H1 (cell line): ENCODE data around the gene LTB4R. TPM values are rescaled to one million over a fixed set of nuclear protein-coding genes. Genes with fewer than 3 reads are reported as not detected.

ENCODE experiments used
- BACH1 ChIP-seq: IDR thresholded peaks from 2 replicates; pipeline ENCODE4 v1.6.1; 2012; ENCODE audit warnings: low read length, improper control_type of control experiment
- CREB1 ChIP-seq: IDR thresholded peaks from 2 replicates; pipeline ENCODE4 v1.6.1; 2012; ENCODE audit warnings: inconsistent platforms
- CTCF ChIP-seq, 3 experiments: IDR thresholded peaks; 1 replicate in 2 of 3; 2 replicates in 1 of 3; pipeline versions ENCODE4 v1.5.1 to v1.6.1; 2011; ENCODE audit warnings: low read length in 3 of 3, mild to moderate bottlenecking in 3 of 3, inconsistent platforms in 2 of 3, low read depth in 1 of 3, moderate library complexity in 1 of 3; ENCODE audit not compliant: insufficient read depth in 1 of 3; ENCODE audit errors: control extremely low read depth in 1 of 3
- GTF2F1 ChIP-seq: IDR thresholded peaks from 2 replicates; pipeline ENCODE4 v1.6.1; 2012; ENCODE audit warnings: low read depth, low read length, improper control_type of control experiment, borderline replicate concordance
- POLR2A ChIP-seq, 2 experiments: IDR thresholded peaks; 1 replicate in 1 of 2; 2 replicates in 1 of 2; pipeline ENCODE4 v1.6.1; 2011; ENCODE audit warnings: low read depth in 2 of 2, low read length in 2 of 2, mild to moderate bottlenecking in 2 of 2; ENCODE audit errors: control extremely low read depth in 1 of 2
- POLR2AphosphoS5 ChIP-seq: IDR thresholded peaks from 2 replicates; pipeline ENCODE4 v1.6.1; 2011; ENCODE audit warnings: low read depth, low read length
- RAD21 ChIP-seq, 2 experiments: IDR thresholded peaks in 1 of 2; conservative IDR thresholded peaks in 1 of 2; 2 replicates each; pipeline ENCODE4 v1.6.1; 2011; ENCODE audit warnings: low read depth in 2 of 2, low read length in 2 of 2, improper control_type of control experiment in 1 of 2, inconsistent platforms in 1 of 2, mild to moderate bottlenecking in 1 of 2, moderate library complexity in 1 of 2
- TAF7 ChIP-seq: optimal IDR thresholded peaks from 2 replicates; pipeline ENCODE3; 2011; ENCODE audit warnings: low read depth, mild to moderate bottlenecking, inconsistent platforms, low read length, moderate library complexity, borderline replicate concordance
- polyA plus RNA-seq, 7 experiments: library from polyadenylated mRNA; depleted of rRNA in 3 of 7; stranded (reverse) in 5 of 7; unstranded in 2 of 7; fragments of >200 nt in 5 of 7; fragments of 200-250 nt in 2 of 7; gene quantifications; 1 replicate in 5 of 7; 2 replicates in 1 of 7; 4 replicates in 1 of 7; pipeline versions ENCODE4 v1.2.1 to v1.2.3, GENCODE V29; 2011 to 2013; ENCODE audit warnings: missing spikeins in 2 of 7, mixed read lengths in 2 of 7
- total RNA-seq: library from RNA; stranded (reverse); fragmentation: NEBNext Ultra II Directional; extraction: Animal tissue kit (Norgen Biotek cat#: 25700); gene quantifications from 2 replicates; pipeline ENCODE4 v1.2.1, GENCODE V29; 2021

LTB4R gene
- total and polyA plus RNA-seq, 2 of the 8 experiments (the other 6 are each of a cell fraction or from before 2014, with no cell fraction given): 4.1 to 6.7 TPM

- peak; percentile 84 to 99 (median 97) for TF ChIP-seq CTCF (IDR thresholded peaks at IDR 0.05; ENCODE audit: control extremely low read depth in 1 of 3, insufficient read depth in 1 of 3, low read depth in 1 of 3, low read length in 3 of 3)
- TF ChIP-seq GTF2F1: no peak
- TF ChIP-seq RAD21 (IDR thresholded peaks at IDR 0.05 in 1 of 2, conservative IDR thresholded peaks at IDR 0.05 in 1 of 2; ENCODE audit: low read depth in 2 of 2, low read length in 2 of 2): peak; percentile 77 to 82
- no peak for TF ChIP-seq BACH1
- peak; percentile 63 for TF ChIP-seq TAF7
- 0 out of 2 replicates have a peak, but pooled peaks have one; percentile 25 for TF ChIP-seq CREB1
- no peak for TF ChIP-seq POLR2AphosphoS5
- TF ChIP-seq POLR2A (IDR thresholded peaks at IDR 0.05; ENCODE audit: control extremely low read depth in 1 of 2, low read depth in 2 of 2, low read length in 2 of 2): no peak
- TF ChIP-seq, all 59 proteins: peak for 11
Measured at GRCh38 chr14:24365600-24366412, 54.5 kb downstream of the LTB4R start (continued).
